K562 treated with DMSO at 1 percent for 12 hours (cell line): Measurements from ENCODE around the gene TM2D3. TPM values are rescaled to one million over a fixed set of nuclear protein-coding genes. Genes with fewer than 3 reads are reported as not detected.

Experiments used
- total RNA-seq: library from RNA; unstranded; fragments of 300-600 nt; gene quantifications from 2 replicates; pipeline ENCODE4 v1.2.3, GENCODE V29; 2022; ENCODE audit not compliant: insufficient read depth

Gene TM2D3
- 25.0 and 43.4 TPM in 2 replicates for total RNA-seq

GRCh38 chr15:101652098-101652785, at the start of gene TM2D3:
TSS of gene TM2D3 (minus strand) at chr15:101652381. CDS start at chr15:101652361, 20 bp downstream.

Other genes starting within 250 kb of the TM2D3 start
- gene PCSK6, start 162.7 kb downstream of the TM2D3 start, total RNA-seq, result 9.1 and 12.0 TPM in 2 replicates
- gene TARS3, start 72.1 kb upstream of the TM2D3 start, total RNA-seq, result 4.9 and 9.6 TPM in 2 replicates
- gene OR4F6, start 151.1 kb upstream of the TM2D3 start, total RNA-seq, result not detected in 2 replicates
- not detected in 2 replicates for gene OR4F15, start 159.8 kb upstream of the TM2D3 start, total RNA-seq